ENCODE results near the gene EFNA1.
A peak's percentile ranks its signal among the peaks of the same experiment; 100 is the strongest.
"Not testable (repeated sequence)": the region's sequence is repeated elsewhere in the genome, so short reads cannot be mapped to it uniquely, and the experiment has no call there.

The EFNA1 gene

GRCh38 chr1:155091071-155092051 lies 36.3 kb upstream of the EFNA1 start:
- intact Hi-C loops (cut with DNase I), result loop anchor here (1.0 to 5.0 kb wide), 2 partner anchors 36 to 77 kb away; partner anchors contain the start of gene EFNA1
- DNase-seq, result peak; percentile 68 to 96 (median 82)

- intact Hi-C loops (cut with DNase I), result loop anchor here (5.0 kb wide), 1 partner anchor 35 kb away; the partner anchor contains the start of gene EFNA1
- peak in 1 of 10 donors; percentile 55 for DNase-seq
These were observed 35.5 kb upstream of the EFNA1 start for GRCh38 chr1:155092131-155092530.

GRCh38 chr1:155092641-155093040 lies 35.0 kb upstream of the EFNA1 start:
- intact Hi-C loops (cut with DNase I), result loop anchor here (5.0 kb wide), 1 partner anchor 35 kb away; the partner anchor contains the start of gene EFNA1
- peak in 1 of 10 donors; percentile 76 for DNase-seq

GRCh38 chr1:155093911-155094621 lies 33.6 kb upstream of the EFNA1 start:
- DNase-seq, result peak in 6 of 10 donors; percentile 39 to 93 (median 64)
- intact Hi-C loops (cut with DNase I), result loop anchor here (5.0 kb wide), 1 partner anchor 33 kb away; the partner anchor contains the start of gene EFNA1

GRCh38 chr1:155094622-155094948 lies 33.1 kb upstream of the EFNA1 start:
- DNase-seq, result no peak
- intact Hi-C loops (cut with DNase I), result loop anchor here (5.0 kb wide), 1 partner anchor 33 kb away; the partner anchor contains the start of gene EFNA1

- intact Hi-C loops (cut with DNase I), result no loop called here
- DNase-seq, result no peak
These were observed 28.3 kb upstream of the EFNA1 start for GRCh38 chr1:155099331-155099730.

- no peak for DNase-seq
- intact Hi-C loops (cut with DNase I), result no loop called here
These were observed 24.4 kb upstream of the EFNA1 start for GRCh38 chr1:155103325-155103724.

- intact Hi-C loops (cut with DNase I), result no loop called here
- no peak for DNase-seq
These were observed 22.8 kb upstream of the EFNA1 start for GRCh38 chr1:155104605-155105534.

GRCh38 chr1:155105604-155106011 lies 22.1 kb upstream of the EFNA1 start:
- no peak for DNase-seq
- intact Hi-C loops (cut with DNase I), result no loop called here

- no peak for DNase-seq
- intact Hi-C loops (cut with DNase I), result no loop called here
These were observed 20.8 kb upstream of the EFNA1 start for GRCh38 chr1:155106862-155107261.

GRCh38 chr1:155107309-155108264 lies 20.1 kb upstream of the EFNA1 start:
- intact Hi-C loops (cut with DNase I), result no loop called here
- no peak for DNase-seq

GRCh38 chr1:155108296-155108695 lies 19.4 kb upstream of the EFNA1 start:
- intact Hi-C loops (cut with DNase I), result no loop called here
- DNase-seq, result no peak

GRCh38 chr1:155110381-155110780 lies 17.3 kb upstream of the EFNA1 start:
- intact Hi-C loops (cut with DNase I), result no loop called here
- no peak for DNase-seq

- intact Hi-C loops (cut with DNase I), result no loop called here
- no peak for DNase-seq
These were observed 16.9 kb upstream of the EFNA1 start for GRCh38 chr1:155110826-155111225.

GRCh38 chr1:155113450-155113980 lies 14.2 kb upstream of the EFNA1 start:
- intact Hi-C loops (cut with DNase I), result no loop called here
- no peak for DNase-seq

GRCh38 chr1:155116113-155116764 lies 11.4 kb upstream of the EFNA1 start:
- intact Hi-C loops (cut with DNase I), result no loop called here
- no peak for DNase-seq

- intact Hi-C loops (cut with DNase I), result no loop called here
- DNase-seq, result no peak
These were observed 10.1 kb upstream of the EFNA1 start for GRCh38 chr1:155117610-155118009.

- intact Hi-C loops (cut with DNase I); DNase-seq: not testable (repeated sequence)
These were observed 9.6 kb upstream of the EFNA1 start for GRCh38 chr1:155118090-155118489.
